Vagina (tissue), 2 donors: ENCODE data around the gene LEMD2. TPM values are rescaled to one million over a fixed set of nuclear protein-coding genes. Genes with fewer than 3 reads are reported as not detected.

ENCODE experiments used
- DNase-seq, 2 donors: peaks; one replicate each; pipeline ENCODE4 v3.0.0-alpha.2; 2017; ENCODE audit errors: extremely low spot score in 2 of 2
- H3K27ac ChIP-seq: fragments of 200-600 bp; sonication (generic); one replicate; pipeline ENCODE4 v1.5.1; 2019
- H3K27me3 ChIP-seq: fragments of 200-600 bp; sonication (generic); one replicate; pipeline ENCODE4 v1.5.1; 2019
- H3K36me3 ChIP-seq, 2 donors: fragments of 200-600 bp; sonication (generic); one replicate each; pipeline ENCODE4 v1.5.1; 2017 to 2019
- H3K4me1 ChIP-seq: fragments of 200-600 bp; sonication (generic); one replicate; pipeline ENCODE4 v1.5.1; 2019
- H3K4me3 ChIP-seq, 2 donors: fragments of 200-600 bp; sonication (generic); 1 replicate in 1 of 2; 2 replicates in 1 of 2; pipeline ENCODE4 v1.5.1; 2016 to 2019
- H3K9me3 ChIP-seq: fragments of 200-600 bp; sonication (generic); one replicate; pipeline ENCODE4 v1.5.1; 2019
- CTCF ChIP-seq, 3 experiments: fragments of 450-650 bp in 2 of 3; fragments of 200-600 bp in 1 of 3; sonication (generic) in 1 of 3; IDR thresholded peaks; one replicate each; pipeline ENCODE4 v1.5.1; 2017 to 2019; ENCODE audit warnings: antibody characterized with exemption in 3 of 3, mild to moderate bottlenecking in 2 of 3, moderate library complexity in 2 of 3
- POLR2A ChIP-seq, 2 donors: fragments of 450-650 bp; IDR thresholded peaks; one replicate each; pipeline ENCODE4 v1.6.1; 2017; ENCODE audit warnings: antibody characterized with exemption in 2 of 2, mild to moderate bottlenecking in 2 of 2, moderate library complexity in 2 of 2
- POLR2AphosphoS5 ChIP-seq, 2 donors: sonication (generic); formaldehyde crosslinking; IDR thresholded peaks; one replicate each; pipeline ENCODE4 v1.9.0; 2017; ENCODE audit warnings: antibody characterized with exemption in 2 of 2, mild to moderate bottlenecking in 2 of 2, low read depth in 1 of 2; ENCODE audit not compliant: insufficient read depth in 1 of 2
- intact Hi-C: fragments of 100-400 bp; cut with DNase I; formaldehyde crosslinking; loops from one replicate; pipeline ENCODE4 v1.15.1; 2023
- total RNA-seq: library from RNA; depleted of rRNA; stranded (reverse); fragments of >200 nt; gene quantifications from one replicate; pipeline ENCODE4 v1.2.3, GENCODE V29; 2016

LEMD2 gene
- total RNA-seq, 1 donor from 2014 or later, result 55.5 TPM

DNA sequence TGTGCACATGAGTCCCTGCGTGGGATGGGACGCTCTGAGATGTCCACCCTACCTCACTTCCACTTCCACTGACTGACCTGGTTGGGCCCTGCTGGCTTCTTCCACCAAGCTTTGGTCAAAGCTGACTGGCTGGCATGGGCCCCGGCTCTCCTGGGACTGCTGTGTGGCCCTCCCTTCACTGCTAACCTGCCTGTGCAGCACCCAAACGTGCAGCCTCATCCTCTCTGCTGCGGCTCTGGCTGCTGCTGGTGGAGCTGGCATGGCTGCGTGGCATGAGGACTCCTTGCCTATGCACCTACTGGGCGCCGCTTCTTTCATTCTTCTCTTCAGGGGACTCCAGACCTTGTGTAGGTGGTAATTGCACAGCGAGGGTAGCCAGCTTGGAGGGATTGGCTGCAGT is 23.6 kb downstream of the LEMD2 start:
- H3K9me3 ChIP-seq, result no peaks in the 10 kb centered on the region
- intact Hi-C loops, result no loop called here
- no peaks in the 10 kb centered on the region for H3K27me3 ChIP-seq
- peaks cover 43% of the 10 kb centered on the region for H3K4me1 ChIP-seq
- TF ChIP-seq CTCF (IDR thresholded peaks at IDR 0.05), result no peak
- no peak for TF ChIP-seq POLR2A (IDR thresholded peaks at IDR 0.05)
- no peak for TF ChIP-seq POLR2AphosphoS5 (IDR thresholded peaks at IDR 0.05; ENCODE audit: insufficient read depth in 1 of 2, low read depth in 1 of 2)
- no peak for DNase-seq
- H3K4me3 ChIP-seq, result no peak overlapping the region
- no peak overlapping the region for H3K27ac ChIP-seq
- no peaks in the 10 kb centered on the region for H3K36me3 ChIP-seq

- Histone ChIP-seq H3K27me3 (no peaks in the 10 kb centered on the region), H3K4me3 (no peak overlapping the region), H3K4me1 (peaks cover 30% of the 10 kb centered on the region), H3K9me3 (no peaks in the 10 kb centered on the region), H3K36me3 (no peaks in the 10 kb centered on the region), H3K27ac (no peak overlapping the region)
- DNase-seq, result no peak
- no peak for TF ChIP-seq POLR2AphosphoS5 (IDR thresholded peaks at IDR 0.05; ENCODE audit: insufficient read depth in 1 of 2, low read depth in 1 of 2)
- TF ChIP-seq CTCF (IDR thresholded peaks at IDR 0.05), result no peak
- no peak for TF ChIP-seq POLR2A (IDR thresholded peaks at IDR 0.05)
- intact Hi-C loops, result no loop called here
Observed at GRCh38 chr6:33764036-33764435, 24.9 kb downstream of the LEMD2 start.

- peaks cover 25% of the 10 kb centered on the region for H3K4me1 ChIP-seq
- intact Hi-C loops, result no loop called here
- H3K9me3 ChIP-seq, result no peaks in the 10 kb centered on the region
- no peak overlapping the region for H3K27ac ChIP-seq
- H3K27me3 ChIP-seq, result no peaks in the 10 kb centered on the region
- TF ChIP-seq POLR2AphosphoS5 (IDR thresholded peaks at IDR 0.05; ENCODE audit: insufficient read depth in 1 of 2, low read depth in 1 of 2) (no peak), CTCF (IDR thresholded peaks at IDR 0.05) (no peak), POLR2A (IDR thresholded peaks at IDR 0.05) (no peak)
- no peak for DNase-seq
- H3K4me3 ChIP-seq, result no peak overlapping the region
- H3K36me3 ChIP-seq, result no peaks in the 10 kb centered on the region
Observed at GRCh38 chr6:33763483-33763882, 25.4 kb downstream of the LEMD2 start.

DNA sequence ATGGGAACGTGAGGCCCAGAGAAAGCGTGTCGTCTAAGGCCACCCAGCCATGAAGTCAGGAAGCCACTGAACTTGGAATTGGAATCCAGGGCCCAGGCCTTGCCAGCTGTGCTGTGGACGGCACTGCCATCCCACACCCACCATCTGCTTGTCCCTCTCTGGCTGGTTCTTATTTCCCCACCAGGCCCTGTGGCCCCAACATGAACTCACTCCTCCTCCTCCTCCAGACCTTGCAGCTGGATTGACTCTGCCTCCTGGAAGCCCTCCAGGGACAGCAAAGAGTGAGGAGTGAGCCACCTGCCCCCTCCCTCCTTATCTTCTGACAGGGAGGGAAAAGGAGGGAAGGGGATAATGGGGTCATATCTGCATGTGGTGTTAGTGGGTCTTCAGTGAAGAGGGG is 26.2 kb downstream of the LEMD2 start:
- no peak overlapping the region for H3K27ac ChIP-seq
- TF ChIP-seq CTCF (IDR thresholded peaks at IDR 0.05), result no peak
- TF ChIP-seq POLR2AphosphoS5 (IDR thresholded peaks at IDR 0.05; ENCODE audit: insufficient read depth in 1 of 2, low read depth in 1 of 2), result no peak
- TF ChIP-seq POLR2A (IDR thresholded peaks at IDR 0.05), result no peak
- H3K36me3 ChIP-seq, result no peaks in the 10 kb centered on the region
- intact Hi-C loops, result no loop called here
- no peak overlapping the region for H3K4me3 ChIP-seq
- DNase-seq, result no peak
- H3K27me3 ChIP-seq, result no peaks in the 10 kb centered on the region
- H3K9me3 ChIP-seq, result no peaks in the 10 kb centered on the region
- H3K4me1 ChIP-seq, result peaks cover 22% of the 10 kb centered on the region

DNA sequence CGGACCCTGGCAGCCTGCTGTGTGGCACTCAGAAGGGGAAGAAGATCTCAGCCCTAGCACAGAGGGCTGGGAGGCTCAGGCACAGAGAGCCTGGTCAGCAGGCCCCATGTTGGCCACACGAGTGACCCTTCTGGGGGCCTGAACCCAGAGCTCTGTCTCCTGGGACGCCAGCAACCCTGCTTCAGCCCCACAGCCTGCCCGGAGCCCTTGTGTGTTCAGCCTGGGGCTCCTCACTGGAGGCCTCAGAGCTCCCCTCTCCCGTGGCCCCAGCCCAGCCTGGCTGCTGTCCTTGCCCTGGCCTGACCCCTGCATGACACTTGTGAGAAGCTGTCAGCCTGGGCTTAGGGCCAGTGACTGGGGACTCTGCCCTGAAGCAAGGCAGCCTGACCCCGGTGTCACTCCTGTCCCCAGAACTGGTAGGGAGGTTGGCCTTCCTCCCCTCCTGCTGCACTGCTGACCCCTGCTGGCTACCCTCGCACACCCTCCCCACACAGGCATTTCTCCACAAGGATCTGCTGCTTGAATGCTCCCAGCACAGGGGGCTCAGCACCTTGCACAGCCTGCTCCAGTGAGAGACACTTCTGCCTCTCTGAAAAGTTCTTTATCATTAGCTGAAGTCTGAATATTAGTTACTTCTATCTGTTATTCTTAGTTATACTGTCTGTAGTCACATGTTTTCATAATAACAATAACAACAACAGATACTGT is 26.9 kb downstream of the LEMD2 start:
- intact Hi-C loops, result no loop called here
- H3K4me1 ChIP-seq, result peaks cover 22% of the 10 kb centered on the region
- TF ChIP-seq CTCF (IDR thresholded peaks at IDR 0.05), result peak; percentile 15 to 41 (median 40)
- TF ChIP-seq POLR2A (IDR thresholded peaks at IDR 0.05), result no peak
- peak in 1 of 2 donors; percentile 32 for TF ChIP-seq POLR2AphosphoS5 (IDR thresholded peaks at IDR 0.05; ENCODE audit: insufficient read depth in 1 of 2, low read depth in 1 of 2)
- no peak overlapping the region for H3K4me3 ChIP-seq
- H3K27me3 ChIP-seq, result no peaks in the 10 kb centered on the region
- H3K27ac ChIP-seq, result peak overlapping the region; percentile 10
- no peak for DNase-seq
- H3K36me3 ChIP-seq, result no peaks in the 10 kb centered on the region
- no peaks in the 10 kb centered on the region for H3K9me3 ChIP-seq
